ENCODE measurements around the gene ZBTB7A.

DNA sequence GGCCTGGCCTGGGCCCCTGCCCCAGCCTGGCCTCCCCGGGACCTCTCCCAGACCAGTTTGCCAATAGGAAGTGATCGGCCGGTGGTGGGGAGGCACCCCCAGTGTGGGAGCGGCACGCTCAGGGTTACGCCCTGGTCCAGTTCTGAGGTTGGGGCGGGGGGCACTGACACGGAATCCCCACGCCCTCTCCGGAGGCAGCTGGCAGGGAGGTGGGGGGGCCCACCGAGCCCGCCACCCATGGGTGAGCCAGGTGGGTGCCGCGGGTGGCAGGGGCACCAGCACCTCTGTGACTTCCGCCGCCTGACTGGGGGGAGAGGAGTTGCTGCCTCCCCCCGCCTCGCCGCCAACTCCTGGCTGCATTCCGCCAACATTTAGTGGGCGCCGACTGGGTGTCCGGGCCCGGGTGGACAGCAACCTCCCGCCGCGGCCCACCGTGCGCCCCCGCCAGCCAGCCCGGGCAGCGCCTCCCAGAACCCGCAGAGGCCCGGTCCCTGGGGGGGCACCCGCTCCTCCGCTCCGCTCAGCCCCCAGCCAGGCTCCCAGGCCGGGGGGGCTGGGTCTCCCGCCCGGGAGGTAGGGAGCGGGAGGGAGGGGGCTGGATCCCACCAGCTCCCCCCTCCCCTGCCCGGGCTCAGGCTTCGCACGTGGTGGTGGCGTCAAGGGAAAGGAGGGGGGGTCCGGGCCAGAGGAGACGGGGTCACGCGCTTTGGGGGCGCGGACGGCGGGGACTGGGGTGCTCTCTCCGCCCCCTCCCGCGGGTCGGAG is 2.0 kb downstream of the ZBTB7A start:
- no peak for TF ChIP-seq EZH2 (IDR thresholded peaks at IDR 0.05; ENCODE audit: insufficient read depth, poor library complexity, severe bottlenecking)
- TF ChIP-seq EZH2phosphoT487 (IDR thresholded peaks at IDR 0.05; ENCODE audit: insufficient read depth, low read depth), result no peak
